B cell (primary cell): ENCODE results near the gene RBM42. TPM values are rescaled to one million over a fixed set of nuclear protein-coding genes. Genes with fewer than 3 reads are reported as not detected.

Experiments
- ATAC-seq: fragments of 200-7000 bp; cut with Tn5 transposase; one replicate; pipeline ENCODE4 v1.10.0; 2021; ENCODE audit warnings: low read depth, mild to moderate bottlenecking, moderate number of reproducible peaks, moderate library complexity
- CTCF ChIA-PET: fragments of 350-600 bp; sonication (Branson Sonifier 250); formaldehyde crosslinking; loops from one replicate; lab custom pipeline; 2021; ENCODE audit warnings: antibody characterized with exemption, inconsistent platforms; lab: Charles Lee
- POLR2A ChIA-PET: fragments of 350-600 bp; sonication (Branson Sonifier 250); formaldehyde crosslinking; loops from one replicate; lab custom pipeline; 2021; ENCODE audit warnings: antibody characterized with exemption; lab: Charles Lee
- DNase-seq: peaks from one replicate; pipeline ENCODE4 v3.0.0; 2013
- H2AFZ ChIP-seq: 2 replicates; pipeline ENCODE4 v1.6.1; 2012; ENCODE audit warnings: mild to moderate bottlenecking, low read depth, low read length; ENCODE audit not compliant: insufficient read depth, poor library complexity, severe bottlenecking
- H3K27ac ChIP-seq, 2 donors: 1 replicate in 1 of 2; 2 replicates in 1 of 2; pipeline ENCODE4 v1.5.1; 2012 to 2013; ENCODE audit warnings: low read length in 2 of 2, mild to moderate bottlenecking in 2 of 2, moderate library complexity in 1 of 2
- H3K27me3 ChIP-seq, 4 experiments: fragments of 200-600 bp in 1 of 4; sonication (generic) in 1 of 4; replicated peaks in 1 of 4; 1 replicate in 2 of 4; 2 replicates in 2 of 4; pipeline versions ENCODE4 v1.6.1 to v1.7.0; 2013 to 2016; ENCODE audit warnings: low read length in 3 of 4, mild to moderate bottlenecking in 2 of 4, mixed read lengths in 1 of 4, moderate library complexity in 1 of 4; ENCODE audit not compliant: insufficient read depth in 4 of 4, control insufficient read depth in 3 of 4; ENCODE audit errors: control extremely low read depth in 1 of 4
- H3K36me3 ChIP-seq, 2 experiments: replicated peaks in 1 of 2; 1 replicate in 1 of 2; 2 replicates in 1 of 2; pipeline versions ENCODE4 v1.6.1 to v1.7.1; 2013; ENCODE audit warnings: low read length in 1 of 2; ENCODE audit not compliant: insufficient read depth in 2 of 2, control insufficient read depth in 1 of 2; ENCODE audit errors: control extremely low read depth in 1 of 2, extremely low read depth in 1 of 2
- H3K4me1 ChIP-seq, 2 donors: fragments of 200-600 bp in 1 of 2; sonication (generic) in 1 of 2; 1 replicate in 1 of 2; 2 replicates in 1 of 2; pipeline versions ENCODE4 v1.5.1 to v1.6.1; 2013 to 2017; ENCODE audit warnings: low read length in 2 of 2; ENCODE audit not compliant: control insufficient read depth in 2 of 2, insufficient read depth in 2 of 2
- H3K4me2 ChIP-seq: replicated peaks from 2 replicates; pipeline ENCODE3; 2012; ENCODE audit warnings: mild to moderate bottlenecking, low read depth, low read length; ENCODE audit not compliant: poor library complexity, severe bottlenecking
- H3K4me3 ChIP-seq, 5 experiments: fragments of 200-600 bp in 1 of 5; sonication (generic) in 1 of 5; 1 replicate in 3 of 5; 2 replicates in 2 of 5; pipeline versions ENCODE4 v1.5.1 to v1.7.0; 2011 to 2016; ENCODE audit warnings: low read length in 4 of 5, mild to moderate bottlenecking in 4 of 5, low read depth in 2 of 5, control low read depth in 1 of 5, moderate library complexity in 1 of 5; ENCODE audit not compliant: insufficient read depth in 1 of 5; ENCODE audit errors: control extremely low read depth in 1 of 5, extremely low read depth in 1 of 5
- H3K79me2 ChIP-seq: fragments of 200-600 bp; sonication (generic); one replicate; pipeline ENCODE4 v1.6.0; 2016; ENCODE audit warnings: low read length; ENCODE audit not compliant: control insufficient read depth, insufficient read depth
- H3K9ac ChIP-seq: fragments of 200-600 bp; sonication (generic); 2 replicates; pipeline ENCODE4 v1.6.1; 2017; ENCODE audit warnings: mild to moderate bottlenecking, low read length, moderate library complexity
- H3K9me3 ChIP-seq, 3 donors: one replicate each; pipeline versions ENCODE4 v1.6.1 to v1.7.1; 2013; ENCODE audit warnings: low read length in 2 of 3; ENCODE audit not compliant: control insufficient read depth in 2 of 3, insufficient read depth in 1 of 3; ENCODE audit errors: control extremely low read depth in 1 of 3
- H4K20me1 ChIP-seq: 2 replicates; pipeline ENCODE4 v1.6.0; 2012; ENCODE audit warnings: mild to moderate bottlenecking, low read length; ENCODE audit not compliant: insufficient read depth, control insufficient read depth, poor library complexity, severe bottlenecking
- H3K27ac Mint-ChIP-seq: one replicate; pipeline ENCODE4 v1.8.0; 2021; ENCODE audit warnings: mixed read lengths
- H3K27me3 Mint-ChIP-seq: one replicate; pipeline ENCODE4 v1.8.0; 2021; ENCODE audit warnings: mixed read lengths
- H3K4me1 Mint-ChIP-seq: one replicate; pipeline ENCODE4 v1.8.0; 2021; ENCODE audit warnings: mixed read lengths
- H3K4me3 Mint-ChIP-seq: one replicate; pipeline ENCODE4 v1.8.0; 2021; ENCODE audit warnings: mixed read lengths
- H3K9me3 Mint-ChIP-seq: one replicate; pipeline ENCODE4 v1.8.0; 2022; ENCODE audit warnings: mixed read lengths; ENCODE audit not compliant: insufficient read depth
- EZH2 ChIP-seq: IDR thresholded peaks from 2 replicates; pipeline ENCODE4 v1.6.1; 2012; ENCODE audit warnings: borderline replicate concordance, low read depth, mild to moderate bottlenecking, moderate library complexity, low read length; ENCODE audit not compliant: insufficient read depth, poor library complexity, severe bottlenecking
- WGBS: methylation state at CpG from one replicate; pipeline ENCODE4 v1.1.5; 2013; ENCODE audit warnings: missing lambda C conversion rate; ENCODE audit not compliant: insufficient coverage; 5-methylcytosine and 5-hydroxymethylcytosine counted together
- intact Hi-C: fragments of 100-400 bp; cut with micrococcal nuclease; formaldehyde crosslinking; loops from one replicate; pipeline ENCODE4 v1.10.0; 2022
- polyA plus RNA-seq: library from polyadenylated mRNA; depleted of rRNA; stranded (reverse); fragments of >200 nt; gene quantifications from 2 replicates; pipeline ENCODE4 v1.2.3, GENCODE V29; 2012
- total RNA-seq, 2 donors: library from RNA; stranded (reverse); fragments of 120-200 nt in 1 of 2; gene quantifications; 1 replicate in 1 of 2; 2 replicates in 1 of 2; pipeline versions ENCODE4 v1.2.3 to v1.2.4, GENCODE V29; 2013 to 2022
- TF ChIP-seq, protein P1 (sequence below): fragments of 200-600 bp; IDR thresholded peaks from one replicate; pipeline ENCODE4 v1.8.0; 2022; ENCODE audit warnings: antibody characterized with exemption, mild to moderate bottlenecking

Gene RBM42
- total and polyA plus RNA-seq, 2 donors (not counting 1 experiment from before 2014, with no cell fraction given), result 42.1 to 52.0 TPM

DNA sequence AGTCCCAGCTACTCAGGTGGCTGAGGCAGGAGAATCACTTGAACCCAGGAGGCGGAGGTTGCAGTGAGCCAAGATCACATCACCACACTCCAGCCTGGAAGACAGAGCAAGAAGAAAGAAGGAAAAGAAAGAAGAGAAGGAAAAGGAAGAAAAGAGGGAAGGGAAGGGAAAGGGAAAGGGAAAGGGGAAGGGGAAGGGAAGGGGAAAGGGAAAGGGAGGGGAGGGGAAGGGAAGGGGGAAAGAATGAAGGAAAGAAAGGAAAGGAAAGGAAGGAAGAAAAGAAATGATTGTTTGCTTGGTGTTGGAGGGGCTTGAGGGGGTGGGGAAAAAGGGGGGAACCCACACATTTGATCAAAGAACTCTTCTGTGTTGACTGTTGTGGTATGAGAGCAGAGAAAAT, 32.9 kb upstream of the RBM42 start:
- no peak overlapping the region for H3K4me2 ChIP-seq
- H3K9ac ChIP-seq, result no peak overlapping the region
- Mint-ChIP-seq H3K27ac (no peak overlapping the region), H3K27me3 (peaks cover 32% of the 10 kb centered on the region), H3K4me1 (no peaks in the 10 kb centered on the region), H3K9me3 (no peaks in the 10 kb centered on the region), H3K4me3 (no peak overlapping the region)
- ATAC-seq, result no peak
- peaks cover 0 to 7% (median 0%) of the 10 kb centered on the region in 4 experiments for H3K27me3 ChIP-seq
- intact Hi-C loops, result no loop called here
- DNase-seq, result no peak
- ChIA-PET CTCF (no interaction called here), POLR2A (no interaction called here)
- TF ChIP-seq EZH2, result no peak
- TF ChIP-seq, protein P1, sequence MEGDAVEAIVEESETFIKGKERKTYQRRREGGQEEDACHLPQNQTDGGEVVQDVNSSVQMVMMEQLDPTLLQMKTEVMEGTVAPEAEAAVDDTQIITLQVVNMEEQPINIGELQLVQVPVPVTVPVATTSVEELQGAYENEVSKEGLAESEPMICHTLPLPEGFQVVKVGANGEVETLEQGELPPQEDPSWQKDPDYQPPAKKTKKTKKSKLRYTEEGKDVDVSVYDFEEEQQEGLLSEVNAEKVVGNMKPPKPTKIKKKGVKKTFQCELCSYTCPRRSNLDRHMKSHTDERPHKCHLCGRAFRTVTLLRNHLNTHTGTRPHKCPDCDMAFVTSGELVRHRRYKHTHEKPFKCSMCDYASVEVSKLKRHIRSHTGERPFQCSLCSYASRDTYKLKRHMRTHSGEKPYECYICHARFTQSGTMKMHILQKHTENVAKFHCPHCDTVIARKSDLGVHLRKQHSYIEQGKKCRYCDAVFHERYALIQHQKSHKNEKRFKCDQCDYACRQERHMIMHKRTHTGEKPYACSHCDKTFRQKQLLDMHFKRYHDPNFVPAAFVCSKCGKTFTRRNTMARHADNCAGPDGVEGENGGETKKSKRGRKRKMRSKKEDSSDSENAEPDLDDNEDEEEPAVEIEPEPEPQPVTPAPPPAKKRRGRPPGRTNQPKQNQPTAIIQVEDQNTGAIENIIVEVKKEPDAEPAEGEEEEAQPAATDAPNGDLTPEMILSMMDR, result no peak
- no CpG with 5 or more reads among the region's 1 CpG for WGBS
- H3K36me3 ChIP-seq, result no peaks in the 10 kb centered on the region
- H3K4me1 ChIP-seq, result no peaks in the 10 kb centered on the region
- H3K9me3 ChIP-seq, result no peaks in the 10 kb centered on the region
- H3K27ac ChIP-seq, result no peak overlapping the region
- no peak overlapping the region for H2AFZ ChIP-seq
- H4K20me1 ChIP-seq, result no peaks in the 10 kb centered on the region
- H3K79me2 ChIP-seq, result no peaks in the 10 kb centered on the region
- H3K4me3 ChIP-seq, result no peak overlapping the region

DNA sequence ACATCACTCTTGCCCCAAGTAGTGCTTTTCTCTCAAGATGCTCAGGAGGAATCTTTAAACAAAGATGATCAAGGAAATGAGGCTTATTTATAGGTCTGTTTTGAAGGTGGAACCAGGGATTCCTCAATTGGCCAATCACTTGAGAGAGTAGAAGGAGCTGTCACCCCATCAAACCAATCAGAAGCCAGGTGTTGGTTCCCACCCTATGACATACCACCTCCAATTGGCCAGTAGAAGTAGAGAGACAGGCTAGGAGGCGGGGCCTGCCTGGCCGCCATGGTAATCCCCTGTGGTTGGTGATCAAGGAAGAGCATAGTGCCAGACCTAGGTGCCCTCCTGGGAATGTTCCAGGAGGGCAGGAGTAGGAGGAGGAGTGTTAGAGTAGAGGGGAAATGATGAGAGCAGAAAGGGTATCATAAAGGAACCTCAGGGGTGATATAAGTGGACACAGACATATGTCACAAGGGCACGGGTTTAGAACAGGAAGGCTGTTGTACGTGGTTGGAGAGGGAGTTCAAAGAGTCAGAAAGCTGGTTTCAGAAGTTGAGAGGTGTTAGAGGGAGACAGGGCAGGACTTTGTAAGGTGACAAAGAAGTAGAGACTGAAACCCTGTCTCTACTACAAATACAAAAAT, 32.4 kb upstream of the RBM42 start:
- Histone ChIP-seq H2AFZ (no peak overlapping the region), H3K9ac (no peak overlapping the region), H3K27me3 (peaks cover 0 to 7% (median 0%) of the 10 kb centered on the region in 4 experiments), H3K27ac (no peak overlapping the region), H3K79me2 (no peaks in the 10 kb centered on the region), H4K20me1 (no peaks in the 10 kb centered on the region), H3K36me3 (no peaks in the 10 kb centered on the region), H3K9me3 (no peaks in the 10 kb centered on the region), H3K4me2 (no peak overlapping the region), H3K4me3 (no peak overlapping the region), H3K4me1 (no peaks in the 10 kb centered on the region)
- WGBS, result 48% methylated on average over 4 of the region's 4 CpGs
- ChIA-PET CTCF (interaction anchor here (1.2 kb wide), 1 partner anchor 87 kb away, joined by 4 read pairs; no protein-coding TSS in a partner anchor), POLR2A (no interaction called here)
- H3K4me3 Mint-ChIP-seq, result no peak overlapping the region
- TF ChIP-seq EZH2, result no peak
- TF ChIP-seq, protein P1, result no peak
- intact Hi-C loops, result no loop called here
- ATAC-seq (no peak), DNase-seq (no peak)
- no peaks in the 10 kb centered on the region for H3K4me1 Mint-ChIP-seq
- H3K9me3 Mint-ChIP-seq, result no peaks in the 10 kb centered on the region
- no peak overlapping the region for H3K27ac Mint-ChIP-seq
- H3K27me3 Mint-ChIP-seq, result peaks cover 32% of the 10 kb centered on the region
